HFFc6 (cell line): Measurements from ENCODE around the gene E2F8. TPM values are rescaled to one million over a fixed set of nuclear protein-coding genes. Genes with fewer than 3 reads are reported as not detected.

Source experiments
- DNase-seq: peaks from one replicate; pipeline ENCODE4 v3.0.0-alpha.2; 2018
- H3K27ac Mint-ChIP-seq: 2 replicates; pipeline ENCODE4 v1.8.0; 2020; ENCODE audit warnings: mild to moderate bottlenecking, mixed read lengths
- H3K27me3 Mint-ChIP-seq: 2 replicates; pipeline ENCODE4 v1.8.0; 2021; ENCODE audit warnings: mild to moderate bottlenecking, moderate library complexity, mixed read lengths; ENCODE audit not compliant: insufficient read depth
- H3K36me3 Mint-ChIP-seq: 2 replicates; pipeline ENCODE4 v1.8.0; 2021; ENCODE audit warnings: low read depth, mixed read lengths
- H3K4me1 Mint-ChIP-seq: 2 replicates; pipeline ENCODE4 v1.8.0; 2020; ENCODE audit warnings: low read depth, mixed read lengths
- H3K4me3 Mint-ChIP-seq: 2 replicates; pipeline ENCODE4 v1.8.0; 2020; ENCODE audit warnings: mild to moderate bottlenecking, moderate library complexity, mixed read lengths
- H3K9me3 Mint-ChIP-seq: 2 replicates; pipeline ENCODE4 v1.8.0; 2020; ENCODE audit warnings: mild to moderate bottlenecking, mixed read lengths
- total RNA-seq, 6 experiments: library from RNA; stranded (reverse); fragmentation: NEBNext Ultra II Directional; extraction: Animal tissue kit (Norgen Biotek cat#: 25700); gene quantifications; 2 replicates in 1 of 6; 3 replicates in 5 of 6; pipeline ENCODE4 v1.2.3, GENCODE V29; 2021
- TF ChIP-seq, protein P1 (sequence below): fragments of 200-600 bp; sonication (generic); IDR thresholded peaks from 2 replicates; pipeline ENCODE4 v1.5.0; 2021; ENCODE audit warnings: antibody characterized with exemption, mild to moderate bottlenecking

E2F8 gene
- total RNA-seq, 6 experiments from 2014 or later = 1.5 to 4.3 (median 3.4) TPM

- H3K4me3 Mint-ChIP-seq = no peak overlapping the region
- H3K9me3 Mint-ChIP-seq = no peaks in the 10 kb centered on the region
- H3K27ac Mint-ChIP-seq = no peak overlapping the region
- TF ChIP-seq, protein P1, sequence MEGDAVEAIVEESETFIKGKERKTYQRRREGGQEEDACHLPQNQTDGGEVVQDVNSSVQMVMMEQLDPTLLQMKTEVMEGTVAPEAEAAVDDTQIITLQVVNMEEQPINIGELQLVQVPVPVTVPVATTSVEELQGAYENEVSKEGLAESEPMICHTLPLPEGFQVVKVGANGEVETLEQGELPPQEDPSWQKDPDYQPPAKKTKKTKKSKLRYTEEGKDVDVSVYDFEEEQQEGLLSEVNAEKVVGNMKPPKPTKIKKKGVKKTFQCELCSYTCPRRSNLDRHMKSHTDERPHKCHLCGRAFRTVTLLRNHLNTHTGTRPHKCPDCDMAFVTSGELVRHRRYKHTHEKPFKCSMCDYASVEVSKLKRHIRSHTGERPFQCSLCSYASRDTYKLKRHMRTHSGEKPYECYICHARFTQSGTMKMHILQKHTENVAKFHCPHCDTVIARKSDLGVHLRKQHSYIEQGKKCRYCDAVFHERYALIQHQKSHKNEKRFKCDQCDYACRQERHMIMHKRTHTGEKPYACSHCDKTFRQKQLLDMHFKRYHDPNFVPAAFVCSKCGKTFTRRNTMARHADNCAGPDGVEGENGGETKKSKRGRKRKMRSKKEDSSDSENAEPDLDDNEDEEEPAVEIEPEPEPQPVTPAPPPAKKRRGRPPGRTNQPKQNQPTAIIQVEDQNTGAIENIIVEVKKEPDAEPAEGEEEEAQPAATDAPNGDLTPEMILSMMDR = no peak
- H3K36me3 Mint-ChIP-seq = no peaks in the 10 kb centered on the region
- peaks cover 11% of the 10 kb centered on the region for H3K27me3 Mint-ChIP-seq
- peaks cover 13% of the 10 kb centered on the region for H3K4me1 Mint-ChIP-seq
- DNase-seq = no peak
These were observed 44.3 kb downstream of the E2F8 start for GRCh38 chr11:19196432-19196831.

DNA sequence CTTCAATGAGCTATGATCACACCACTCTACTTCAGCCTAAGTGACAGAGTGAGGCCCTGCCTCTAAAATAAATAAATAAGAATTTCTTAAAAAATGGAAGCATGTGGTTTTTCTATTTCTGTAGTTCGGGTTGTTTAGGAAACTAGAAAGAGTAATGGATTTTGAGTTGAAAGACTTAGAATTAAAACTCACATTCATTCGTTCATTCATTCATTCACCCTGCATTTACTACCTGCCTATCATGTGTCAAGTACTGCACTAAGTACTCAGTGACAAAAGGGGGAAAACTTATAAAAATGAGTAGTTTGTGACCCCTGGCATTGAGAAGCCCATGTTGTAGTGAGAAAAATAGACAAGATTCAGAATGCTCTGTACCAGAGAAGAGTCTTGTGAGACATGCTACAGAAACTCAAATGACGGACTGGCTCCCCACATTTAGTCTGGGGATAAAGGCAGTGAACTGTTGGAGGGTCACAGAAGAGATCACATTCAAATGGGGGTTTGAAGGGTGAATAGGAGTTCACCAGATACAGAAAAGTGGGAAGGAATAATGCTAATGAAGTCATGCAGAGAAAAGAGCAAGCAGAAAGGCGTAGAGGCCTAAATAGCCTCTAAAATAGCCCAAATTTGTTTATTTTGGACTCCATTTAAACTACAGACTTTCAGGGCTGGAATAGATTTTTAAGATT, 46.0 kb downstream of the E2F8 start:
- Mint-ChIP-seq H3K27me3 (peaks cover 5% of the 10 kb centered on the region), H3K9me3 (no peaks in the 10 kb centered on the region), H3K4me1 (no peaks in the 10 kb centered on the region), H3K4me3 (no peak overlapping the region), H3K27ac (no peak overlapping the region), H3K36me3 (no peaks in the 10 kb centered on the region)
- DNase-seq = no peak
- TF ChIP-seq, protein P1 = no peak

- no peaks in the 10 kb centered on the region for H3K36me3 Mint-ChIP-seq
- DNase-seq = no peak
- no peaks in the 10 kb centered on the region for H3K4me1 Mint-ChIP-seq
- no peaks in the 10 kb centered on the region for H3K9me3 Mint-ChIP-seq
- TF ChIP-seq, protein P1 = no peak
- peaks cover 5% of the 10 kb centered on the region for H3K27me3 Mint-ChIP-seq
- no peak overlapping the region for H3K4me3 Mint-ChIP-seq
- no peak overlapping the region for H3K27ac Mint-ChIP-seq
These were observed 46.8 kb downstream of the E2F8 start for GRCh38 chr11:19193916-19194315.

GRCh38 chr11:19191530-19192169, 49.1 kb downstream of the E2F8 start:
- Mint-ChIP-seq H3K27me3 (peaks cover 2% of the 10 kb centered on the region), H3K36me3 (no peaks in the 10 kb centered on the region), H3K27ac (no peak overlapping the region), H3K4me3 (no peak overlapping the region), H3K4me1 (peaks cover 8% of the 10 kb centered on the region; the same call in 1 of the 2 replicates), H3K9me3 (no peaks in the 10 kb centered on the region)
- TF ChIP-seq, protein P1 = no peak
- DNase-seq = no peak

- H3K27ac Mint-ChIP-seq = no peak overlapping the region
- peaks cover 10% of the 10 kb centered on the region; the same call in 1 of the 2 replicates for H3K4me1 Mint-ChIP-seq
- DNase-seq = no peak
- no peaks in the 10 kb centered on the region for H3K9me3 Mint-ChIP-seq
- TF ChIP-seq, protein P1 = no peak
- peaks cover 2% of the 10 kb centered on the region; the same call in 1 of the 2 replicates for H3K27me3 Mint-ChIP-seq
- no peaks in the 10 kb centered on the region for H3K36me3 Mint-ChIP-seq
- no peak overlapping the region for H3K4me3 Mint-ChIP-seq
These were observed 52.9 kb downstream of the E2F8 start for GRCh38 chr11:19187833-19188258.
